Erythroblast (primary cell): Measurements from ENCODE around the gene PPP2R5C.

ENCODE experiments used
- DNase-seq, 2 experiments: peaks; one replicate each; lab custom pipeline; 2025; lab: John Stamatoyannopoulos, UW
- GATA1 ChIP-seq: IDR thresholded peaks from 2 replicates; pipeline ENCODE4 v1.6.1; 2011; ENCODE audit warnings: low read depth, mild to moderate bottlenecking, control low read depth, low read length, moderate library complexity
- POLR2A ChIP-seq: IDR thresholded peaks from 2 replicates; pipeline ENCODE4 v1.6.1; 2011; ENCODE audit warnings: mild to moderate bottlenecking, low read length

Gene PPP2R5C

DNA sequence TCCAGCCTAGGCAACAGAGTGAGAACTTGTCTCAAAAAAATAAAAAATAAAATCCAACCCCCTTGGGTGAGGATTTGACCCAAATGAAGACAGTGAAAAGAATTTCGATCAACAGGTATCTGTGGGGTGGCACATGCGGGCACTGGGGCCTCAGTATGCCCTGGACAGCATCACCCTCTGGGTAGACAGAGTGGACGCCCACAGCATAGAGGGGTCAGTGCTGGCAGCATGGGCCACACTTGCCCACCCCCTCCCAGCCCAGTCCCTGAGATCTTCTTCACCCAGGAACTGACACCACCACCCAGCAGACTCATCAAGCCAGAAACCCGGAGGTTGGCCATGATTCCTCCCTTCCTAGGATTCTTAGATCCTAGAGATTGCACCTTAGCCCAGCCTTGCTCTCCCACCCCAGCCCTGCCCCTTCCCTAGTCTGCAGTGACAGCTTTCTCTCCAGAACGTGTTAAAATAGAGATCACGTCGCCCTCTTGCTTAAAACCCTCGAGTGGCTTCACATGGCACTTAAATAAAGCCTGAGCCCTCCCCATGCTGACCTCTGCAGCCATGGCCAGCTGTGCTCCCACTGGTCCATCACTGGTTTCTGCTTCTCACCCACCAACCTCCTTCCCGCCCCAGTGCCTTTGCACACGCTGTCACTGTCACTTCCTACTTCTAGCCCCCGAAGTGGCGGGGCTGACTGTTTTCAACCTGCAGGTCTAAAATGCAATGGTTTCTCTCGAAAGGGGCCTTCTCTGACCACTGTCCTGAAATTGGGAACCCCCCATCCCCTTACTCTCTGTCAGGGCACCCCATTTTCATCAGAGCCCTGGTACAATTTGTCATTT lies 176.6 kb downstream of the PPP2R5C start:
- TF ChIP-seq POLR2A = no peak
- TF ChIP-seq GATA1 = no peak
- no peak for DNase-seq

DNA sequence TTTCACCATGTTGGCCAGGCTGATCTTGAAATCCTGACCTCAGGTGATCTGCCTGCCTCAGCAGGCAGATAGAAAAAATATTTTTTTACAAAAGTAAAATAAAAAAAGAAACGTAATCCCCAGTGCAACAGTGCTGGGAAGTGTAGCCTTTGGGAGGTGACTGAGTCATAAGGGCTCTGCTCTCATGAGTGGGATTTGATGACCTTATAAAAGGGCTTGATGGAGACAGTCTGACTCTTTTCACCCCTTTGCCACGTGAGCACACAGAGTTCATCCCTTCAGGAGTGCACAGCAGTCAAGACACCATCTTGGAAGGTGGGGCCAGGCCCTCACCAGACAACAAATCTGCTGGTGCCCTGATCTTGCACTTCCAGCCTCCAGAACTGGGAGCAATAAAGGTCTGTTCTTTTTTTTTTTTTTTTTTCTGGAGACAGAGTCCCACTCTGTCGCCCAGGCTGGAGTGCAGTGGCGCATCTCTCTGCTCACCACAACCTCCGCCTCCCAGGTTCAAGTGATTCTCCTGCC lies 178.2 kb downstream of the PPP2R5C start:
- DNase-seq = no peak

DNA sequence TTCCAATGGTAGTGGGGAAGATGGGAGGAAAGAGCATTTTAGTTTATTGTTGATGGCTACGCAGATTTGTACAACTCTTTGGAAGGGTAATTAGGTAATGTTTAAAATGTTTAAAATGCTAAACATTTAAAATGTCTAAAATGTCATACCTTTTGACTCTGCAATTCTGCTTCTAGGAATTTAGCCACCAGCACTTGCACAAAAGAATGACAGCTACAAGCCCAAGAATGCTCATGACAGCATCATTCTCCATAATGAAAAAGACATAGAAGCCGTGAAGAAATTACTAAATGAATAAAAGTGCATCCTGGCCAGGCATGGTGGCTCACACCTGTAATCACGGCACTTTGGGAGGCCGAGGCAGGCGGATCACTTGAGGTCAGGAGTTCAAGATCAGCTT lies 182.9 kb downstream of the PPP2R5C start:
- no peak for DNase-seq
- TF ChIP-seq POLR2A (no peak), GATA1 (no peak)

More for the DNA sequence above, 178.2 kb downstream of the PPP2R5C start:
- TF ChIP-seq POLR2A (no peak), GATA1 (no peak)

DNA sequence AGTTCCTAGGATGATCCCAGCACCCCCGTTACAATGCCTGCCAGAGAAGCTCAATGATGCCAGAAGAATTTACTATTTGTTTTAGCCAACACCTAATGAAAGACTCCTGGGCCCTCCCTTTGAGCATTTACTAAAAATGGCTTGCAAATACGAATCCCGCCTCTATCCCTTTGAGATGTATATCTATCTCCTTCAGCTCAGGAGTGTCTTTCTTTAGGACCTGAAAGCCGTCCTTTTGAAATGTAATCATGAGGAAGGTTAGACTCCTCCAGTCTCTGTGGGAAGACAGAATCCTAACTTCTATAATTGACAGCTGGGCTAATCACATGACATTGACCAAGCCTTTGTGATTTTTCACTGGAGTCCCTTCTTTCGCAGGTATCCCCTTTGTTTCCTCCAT lies 183.7 kb downstream of the PPP2R5C start:
- TF ChIP-seq POLR2A = no peak
- TF ChIP-seq GATA1 = no peak
- no peak for DNase-seq

DNA sequence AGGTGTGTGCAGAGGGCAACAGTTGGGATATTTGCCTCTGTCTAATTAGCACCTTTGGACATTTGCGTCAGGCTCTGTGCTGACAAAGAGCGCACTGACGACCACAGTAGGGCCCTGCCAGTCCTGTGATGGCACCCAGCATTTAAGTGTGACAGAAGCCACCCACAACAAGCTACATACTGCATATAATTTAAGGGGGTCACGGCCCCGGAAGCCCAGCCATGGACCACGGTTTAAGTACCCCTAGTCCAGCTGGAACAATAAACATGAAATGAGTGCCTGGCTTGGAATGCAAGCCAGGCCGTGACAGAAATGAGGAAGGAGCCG lies 186.0 kb downstream of the PPP2R5C start:
- TF ChIP-seq GATA1 = no peak
- TF ChIP-seq POLR2A = no peak
- peak in 1 of 2 experiments; percentile 75 for DNase-seq

DNA sequence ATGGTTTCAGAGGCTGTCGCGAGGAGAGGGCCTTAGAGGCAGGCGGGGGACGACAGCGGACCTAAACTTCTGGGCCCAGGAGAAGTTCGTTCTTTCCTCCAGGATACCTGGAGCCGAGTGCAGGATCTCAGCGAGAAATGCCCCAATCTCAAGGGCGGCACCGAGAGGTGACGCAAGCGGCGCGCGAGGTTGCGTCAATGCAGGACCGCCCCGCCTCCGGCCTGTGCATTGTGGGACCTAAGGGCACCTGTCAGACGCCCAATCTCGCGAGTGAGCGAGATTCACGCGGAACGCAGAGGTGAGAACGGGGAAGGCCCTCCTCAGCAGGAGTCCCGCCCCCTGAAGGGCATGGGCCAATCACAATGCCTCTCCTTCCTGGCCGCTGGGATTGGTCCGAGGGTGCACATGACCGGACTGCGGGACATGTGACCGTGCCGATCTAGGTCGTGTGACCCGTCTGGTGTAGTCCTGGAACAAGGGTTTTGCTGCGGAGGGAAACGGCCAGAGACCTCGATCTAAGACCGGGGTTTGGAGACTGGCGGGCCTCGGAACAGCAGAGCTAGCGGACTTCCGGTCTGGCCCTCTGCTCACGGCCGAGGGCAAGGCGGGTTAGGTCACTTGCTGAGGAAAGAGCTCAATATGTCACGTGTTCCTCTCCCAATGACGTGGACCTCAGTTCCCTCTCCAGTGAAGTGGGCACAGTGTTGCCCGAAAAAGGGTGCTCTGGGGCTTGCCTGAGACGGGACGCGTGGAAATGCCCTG lies 186.6 kb downstream of the PPP2R5C start:
- TF ChIP-seq POLR2A (peak; percentile 99), GATA1 (no peak)

DNA sequence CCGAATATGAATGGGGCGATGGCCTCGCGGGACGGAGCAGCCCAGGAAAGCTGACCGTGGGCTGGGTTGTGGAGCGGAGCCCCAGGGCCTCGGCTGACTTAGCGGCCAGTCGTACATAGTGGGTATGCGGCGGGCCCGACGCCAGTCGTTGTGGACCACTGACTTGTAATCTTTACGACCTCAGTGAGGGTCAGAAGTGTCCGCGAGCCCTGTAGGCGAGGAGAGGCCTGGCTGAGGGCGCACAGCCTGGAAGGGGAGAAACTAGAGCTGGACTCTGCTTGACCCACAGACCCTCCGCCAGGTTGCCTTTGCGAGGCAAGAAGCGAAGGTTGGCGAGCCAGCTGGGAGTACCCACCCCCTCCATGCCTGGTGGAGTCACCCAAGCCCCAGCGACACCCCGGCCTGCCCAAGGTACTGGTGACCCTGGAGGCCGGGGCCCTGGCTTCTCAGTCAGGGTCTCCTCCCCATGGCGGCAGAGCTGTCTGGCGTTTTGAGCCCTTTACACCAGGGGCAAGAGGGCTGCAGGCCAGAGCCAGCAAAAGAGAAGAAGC lies 187.2 kb downstream of the PPP2R5C start:
- peak in 1 of 2 experiments; percentile 54 for DNase-seq
- TF ChIP-seq POLR2A (no peak), GATA1 (no peak)

More for the DNA sequence above, 186.6 kb downstream of the PPP2R5C start:
- DNase-seq = peak; percentile 100

- TF ChIP-seq GATA1 (no peak), POLR2A (no peak)
- no peak for DNase-seq
These were observed 188.6 kb downstream of the PPP2R5C start for GRCh38 chr14:101950100-101950499.

- TF ChIP-seq GATA1 (no peak), POLR2A (no peak)
- no peak for DNase-seq
These were observed 189.2 kb downstream of the PPP2R5C start for GRCh38 chr14:101950516-101951215.

- DNase-seq = no peak
- TF ChIP-seq GATA1 (no peak), POLR2A (no peak)
These were observed 191.6 kb downstream of the PPP2R5C start for GRCh38 chr14:101953151-101953550.

- TF ChIP-seq POLR2A = no peak
- TF ChIP-seq GATA1 = no peak
- DNase-seq = no peak
These were observed 193.0 kb downstream of the PPP2R5C start for GRCh38 chr14:101954501-101954900.

GRCh38 chr14:101955695-101956161 lies 194.2 kb downstream of the PPP2R5C start:
- TF ChIP-seq GATA1 (no peak), POLR2A (no peak)
- no peak for DNase-seq

- TF ChIP-seq GATA1 = no peak
- no peak for TF ChIP-seq POLR2A
- DNase-seq = no peak
These were observed 194.8 kb downstream of the PPP2R5C start for GRCh38 chr14:101956179-101956885.
